Panc1 (cell line): ENCODE results near the gene SMG6.

Experiments
- TCF7L2 ChIP-seq: IDR thresholded peaks from 2 replicates; pipeline ENCODE4 v1.6.1; 2011; ENCODE audit warnings: mild to moderate bottlenecking, low read depth, low read length, inconsistent platforms
- TF ChIP-seq, protein P1 (sequence below), 2 experiments: IDR thresholded peaks; 2 replicates each; pipeline ENCODE4 v1.6.1; 2011 to 2012; ENCODE audit warnings: low read depth in 2 of 2, control low read depth in 1 of 2, low read length in 1 of 2, mild to moderate bottlenecking in 1 of 2, moderate library complexity in 1 of 2; ENCODE audit not compliant: insufficient read depth in 1 of 2
- TF ChIP-seq, protein P2 (sequence below): fragments of 450-650 bp; IDR thresholded peaks from 2 replicates; pipeline ENCODE4 v1.5.1; 2017; ENCODE audit warnings: mild to moderate bottlenecking

DNA sequence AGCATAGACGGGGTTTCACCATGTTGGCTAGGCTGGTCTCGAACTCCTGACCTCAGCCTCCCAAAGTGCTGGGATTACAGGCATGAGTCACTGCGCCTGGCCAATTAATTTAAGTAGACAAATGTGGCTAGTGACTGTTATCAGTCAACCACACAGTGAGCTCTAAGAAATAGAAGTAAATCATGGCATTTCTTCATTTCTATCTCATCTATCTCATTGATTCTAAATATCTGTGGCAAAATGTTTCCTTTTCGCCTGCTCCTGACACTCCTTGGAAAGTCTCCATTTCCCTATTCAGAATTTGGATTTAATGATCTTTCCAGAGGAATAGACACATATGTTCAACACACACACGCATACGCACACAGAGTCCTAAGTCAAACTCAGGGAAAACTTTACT, 167.3 kb downstream of the SMG6 start:
- TF ChIP-seq, protein P1, sequence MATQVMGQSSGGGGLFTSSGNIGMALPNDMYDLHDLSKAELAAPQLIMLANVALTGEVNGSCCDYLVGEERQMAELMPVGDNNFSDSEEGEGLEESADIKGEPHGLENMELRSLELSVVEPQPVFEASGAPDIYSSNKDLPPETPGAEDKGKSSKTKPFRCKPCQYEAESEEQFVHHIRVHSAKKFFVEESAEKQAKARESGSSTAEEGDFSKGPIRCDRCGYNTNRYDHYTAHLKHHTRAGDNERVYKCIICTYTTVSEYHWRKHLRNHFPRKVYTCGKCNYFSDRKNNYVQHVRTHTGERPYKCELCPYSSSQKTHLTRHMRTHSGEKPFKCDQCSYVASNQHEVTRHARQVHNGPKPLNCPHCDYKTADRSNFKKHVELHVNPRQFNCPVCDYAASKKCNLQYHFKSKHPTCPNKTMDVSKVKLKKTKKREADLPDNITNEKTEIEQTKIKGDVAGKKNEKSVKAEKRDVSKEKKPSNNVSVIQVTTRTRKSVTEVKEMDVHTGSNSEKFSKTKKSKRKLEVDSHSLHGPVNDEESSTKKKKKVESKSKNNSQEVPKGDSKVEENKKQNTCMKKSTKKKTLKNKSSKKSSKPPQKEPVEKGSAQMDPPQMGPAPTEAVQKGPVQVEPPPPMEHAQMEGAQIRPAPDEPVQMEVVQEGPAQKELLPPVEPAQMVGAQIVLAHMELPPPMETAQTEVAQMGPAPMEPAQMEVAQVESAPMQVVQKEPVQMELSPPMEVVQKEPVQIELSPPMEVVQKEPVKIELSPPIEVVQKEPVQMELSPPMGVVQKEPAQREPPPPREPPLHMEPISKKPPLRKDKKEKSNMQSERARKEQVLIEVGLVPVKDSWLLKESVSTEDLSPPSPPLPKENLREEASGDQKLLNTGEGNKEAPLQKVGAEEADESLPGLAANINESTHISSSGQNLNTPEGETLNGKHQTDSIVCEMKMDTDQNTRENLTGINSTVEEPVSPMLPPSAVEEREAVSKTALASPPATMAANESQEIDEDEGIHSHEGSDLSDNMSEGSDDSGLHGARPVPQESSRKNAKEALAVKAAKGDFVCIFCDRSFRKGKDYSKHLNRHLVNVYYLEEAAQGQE (IDR thresholded peaks at IDR 0.05; ENCODE audit: insufficient read depth in 1 of 2, low read depth in 2 of 2, low read length in 1 of 2), result no peak
- TF ChIP-seq, protein P2, sequence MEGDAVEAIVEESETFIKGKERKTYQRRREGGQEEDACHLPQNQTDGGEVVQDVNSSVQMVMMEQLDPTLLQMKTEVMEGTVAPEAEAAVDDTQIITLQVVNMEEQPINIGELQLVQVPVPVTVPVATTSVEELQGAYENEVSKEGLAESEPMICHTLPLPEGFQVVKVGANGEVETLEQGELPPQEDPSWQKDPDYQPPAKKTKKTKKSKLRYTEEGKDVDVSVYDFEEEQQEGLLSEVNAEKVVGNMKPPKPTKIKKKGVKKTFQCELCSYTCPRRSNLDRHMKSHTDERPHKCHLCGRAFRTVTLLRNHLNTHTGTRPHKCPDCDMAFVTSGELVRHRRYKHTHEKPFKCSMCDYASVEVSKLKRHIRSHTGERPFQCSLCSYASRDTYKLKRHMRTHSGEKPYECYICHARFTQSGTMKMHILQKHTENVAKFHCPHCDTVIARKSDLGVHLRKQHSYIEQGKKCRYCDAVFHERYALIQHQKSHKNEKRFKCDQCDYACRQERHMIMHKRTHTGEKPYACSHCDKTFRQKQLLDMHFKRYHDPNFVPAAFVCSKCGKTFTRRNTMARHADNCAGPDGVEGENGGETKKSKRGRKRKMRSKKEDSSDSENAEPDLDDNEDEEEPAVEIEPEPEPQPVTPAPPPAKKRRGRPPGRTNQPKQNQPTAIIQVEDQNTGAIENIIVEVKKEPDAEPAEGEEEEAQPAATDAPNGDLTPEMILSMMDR, result no peak
- no peak for TF ChIP-seq TCF7L2
